Large intestine (tissue), 3 donors: ENCODE measurements around the gene LDLRAD2. TPM values are rescaled to one million over a fixed set of nuclear protein-coding genes. Genes with fewer than 3 reads are reported as not detected.

ENCODE experiments used
- DNase-seq, 2 donors: peaks; one replicate each; pipeline versions ENCODE4 v3.0.0 to v3.0.0-alpha.2; 2013
- H3K27ac ChIP-seq: one replicate; pipeline ENCODE4 v1.5.1; 2013; ENCODE audit warnings: low read length
- H3K27me3 ChIP-seq: 2 replicates; pipeline ENCODE4 v1.6.1; 2013; ENCODE audit warnings: low read length; ENCODE audit not compliant: control insufficient read depth, insufficient read depth
- H3K36me3 ChIP-seq: 2 replicates; pipeline ENCODE4 v1.6.1; 2013; ENCODE audit warnings: low read length; ENCODE audit not compliant: control insufficient read depth, insufficient read depth
- H3K4me1 ChIP-seq: one replicate; pipeline ENCODE4 v1.6.1; 2013; ENCODE audit warnings: low read length; ENCODE audit not compliant: control insufficient read depth, insufficient read depth
- H3K4me3 ChIP-seq: one replicate; pipeline ENCODE4 v1.5.1; 2013; ENCODE audit warnings: low read length
- H3K9me3 ChIP-seq: one replicate; pipeline ENCODE4 v1.6.1; 2013; ENCODE audit warnings: mild to moderate bottlenecking, low read depth, low read length, moderate library complexity; ENCODE audit not compliant: control insufficient read depth
- WGBS: methylation state at CpG from one replicate; pipeline ENCODE4 v1.1.5; 2013; ENCODE audit warnings: low lambda C conversion rate; ENCODE audit not compliant: insufficient coverage; 5-methylcytosine and 5-hydroxymethylcytosine counted together
- polyA plus RNA-seq: library from polyadenylated mRNA; unstranded; fragments of 120-200 nt; gene quantifications from one replicate; pipeline ENCODE4 v1.2.1, GENCODE V29; 2013

The LDLRAD2 gene
- polyA plus RNA-seq, 1 donor = 2.5 TPM

GRCh38 chr1:21852282-21853130, 40.4 kb downstream of the LDLRAD2 start:
- Histone ChIP-seq H3K27me3 (no peaks in the 10 kb centered on the region), H3K4me3 (no peak overlapping the region), H3K9me3 (no peaks in the 10 kb centered on the region), H3K4me1 (no peaks in the 10 kb centered on the region), H3K27ac (no peak overlapping the region), H3K36me3 (peaks cover 82% of the 10 kb centered on the region)
- 100% methylated on average over 1 of the region's 29 CpGs for WGBS
- no peak for DNase-seq

- Histone ChIP-seq H3K4me3 (no peak overlapping the region), H3K4me1 (no peaks in the 10 kb centered on the region), H3K9me3 (no peaks in the 10 kb centered on the region), H3K27ac (no peak overlapping the region), H3K27me3 (no peaks in the 10 kb centered on the region), H3K36me3 (peaks cover 83% of the 10 kb centered on the region)
- no CpG with 5 or more reads among the region's 7 CpGs for WGBS
- no peak for DNase-seq
Measured at GRCh38 chr1:21853131-21853427, 41.0 kb downstream of the LDLRAD2 start.

- H3K27ac ChIP-seq = no peak overlapping the region
- no peak overlapping the region for H3K4me3 ChIP-seq
- no CpG with 5 or more reads among the region's 21 CpGs for WGBS
- H3K36me3 ChIP-seq = peaks cover 83% of the 10 kb centered on the region
- H3K4me1 ChIP-seq = no peaks in the 10 kb centered on the region
- no peaks in the 10 kb centered on the region for H3K27me3 ChIP-seq
- H3K9me3 ChIP-seq = no peaks in the 10 kb centered on the region
- no peak for DNase-seq
Measured at GRCh38 chr1:21854090-21854750, 42.2 kb downstream of the LDLRAD2 start.

- no peak overlapping the region for H3K27ac ChIP-seq
Measured at GRCh38 chr1:21854751-21855131, 42.7 kb downstream of the LDLRAD2 start.

GRCh38 chr1:21855257-21856096, 43.4 kb downstream of the LDLRAD2 start:
- H3K9me3 ChIP-seq = no peaks in the 10 kb centered on the region
- DNase-seq = no peak
- H3K4me3 ChIP-seq = no peak overlapping the region
- no peaks in the 10 kb centered on the region for H3K27me3 ChIP-seq
- WGBS = no CpG with 5 or more reads among the region's 35 CpGs
- no peak overlapping the region for H3K27ac ChIP-seq
- no peaks in the 10 kb centered on the region for H3K4me1 ChIP-seq
- H3K36me3 ChIP-seq = peaks cover 87% of the 10 kb centered on the region

More at GRCh38 chr1:21854751-21855131, 42.7 kb downstream of the LDLRAD2 start:
- DNase-seq = no peak
- Histone ChIP-seq H3K4me1 (no peaks in the 10 kb centered on the region), H3K4me3 (no peak overlapping the region), H3K36me3 (peaks cover 86% of the 10 kb centered on the region), H3K27me3 (no peaks in the 10 kb centered on the region), H3K9me3 (no peaks in the 10 kb centered on the region)
- no CpG with 5 or more reads among the region's 13 CpGs for WGBS

GRCh38 chr1:21857142-21857839, 45.2 kb downstream of the LDLRAD2 start:
- Histone ChIP-seq H3K36me3 (peaks cover 91% of the 10 kb centered on the region), H3K27me3 (no peaks in the 10 kb centered on the region), H3K4me3 (no peak overlapping the region), H3K27ac (no peak overlapping the region), H3K9me3 (peaks cover 7% of the 10 kb centered on the region), H3K4me1 (no peaks in the 10 kb centered on the region)
- no CpG with 5 or more reads among the region's 14 CpGs for WGBS
- no peak for DNase-seq

GRCh38 chr1:21857840-21858670, 46.0 kb downstream of the LDLRAD2 start:
- Histone ChIP-seq H3K27me3 (no peaks in the 10 kb centered on the region), H3K9me3 (peaks cover 7% of the 10 kb centered on the region), H3K27ac (no peak overlapping the region), H3K4me1 (no peaks in the 10 kb centered on the region), H3K36me3 (peaks cover 83% of the 10 kb centered on the region), H3K4me3 (no peak overlapping the region)
- DNase-seq = peak in 1 of 2 donors; percentile 21
- WGBS = 100% methylated on average over 3 of the region's 15 CpGs

- no peak overlapping the region for H3K4me3 ChIP-seq
- H3K4me1 ChIP-seq = no peaks in the 10 kb centered on the region
- no peak overlapping the region for H3K27ac ChIP-seq
- H3K9me3 ChIP-seq = peaks cover 7% of the 10 kb centered on the region
- WGBS = no CpG with 5 or more reads among the region's 10 CpGs
- H3K27me3 ChIP-seq = no peaks in the 10 kb centered on the region
- no peak for DNase-seq
- H3K36me3 ChIP-seq = peaks cover 82% of the 10 kb centered on the region
Measured at GRCh38 chr1:21859669-21860179, 47.7 kb downstream of the LDLRAD2 start.

- no peak overlapping the region for H3K4me3 ChIP-seq
- H3K27me3 ChIP-seq = no peaks in the 10 kb centered on the region
- no CpG with 5 or more reads among the region's 3 CpGs for WGBS
- peaks cover 7% of the 10 kb centered on the region for H3K9me3 ChIP-seq
- no peak for DNase-seq
- H3K27ac ChIP-seq = no peak overlapping the region
- H3K36me3 ChIP-seq = peaks cover 82% of the 10 kb centered on the region
- peaks cover 1% of the 10 kb centered on the region for H3K4me1 ChIP-seq
Measured at GRCh38 chr1:21860971-21861370, 48.9 kb downstream of the LDLRAD2 start.
